ENCODE measurements around the gene FLOT1.
"Not testable (repeated sequence)": the region's sequence is repeated elsewhere in the genome, so short reads cannot be mapped to it uniquely, and the experiment has no call there.

The FLOT1 gene

DNA sequence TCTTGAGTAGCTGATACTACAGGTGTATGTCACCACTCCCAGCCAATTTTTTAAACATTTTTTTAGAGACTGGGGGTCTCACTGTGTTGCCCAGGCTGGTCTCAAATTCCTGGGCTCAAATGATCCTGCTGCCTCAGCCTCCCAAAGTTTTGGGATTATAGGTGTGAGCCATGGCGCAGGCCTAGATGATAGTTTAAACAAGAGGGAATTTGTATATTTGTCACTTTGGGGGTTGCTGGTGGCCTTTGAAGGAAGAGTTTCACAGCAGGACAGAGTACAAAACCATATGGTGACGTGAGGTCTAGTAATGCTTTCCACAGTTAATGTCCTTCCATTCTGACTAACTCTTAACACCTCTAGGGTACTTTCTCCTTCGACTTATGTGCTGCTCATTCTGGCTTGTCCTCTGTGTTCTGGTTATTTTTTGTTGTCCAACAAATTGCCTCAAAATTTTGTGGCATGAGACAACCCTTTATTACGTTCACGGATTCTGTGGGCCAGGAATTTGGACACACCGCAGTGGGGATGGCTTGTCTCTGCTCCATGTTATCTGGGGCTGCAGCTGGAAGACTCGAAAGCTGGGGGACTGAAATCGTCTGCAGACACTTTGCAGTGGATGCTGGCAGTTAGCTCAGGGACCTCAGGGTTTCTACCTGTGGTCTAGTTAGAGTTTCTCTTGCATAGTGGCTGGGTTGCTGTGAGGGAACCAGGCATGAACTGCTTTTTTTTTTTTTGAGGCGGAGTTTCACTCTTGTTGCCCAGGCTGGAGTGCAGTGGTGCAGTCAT lies 24.9 kb upstream of the FLOT1 start:
- peak; percentile 79 for DNase-seq

DNA sequence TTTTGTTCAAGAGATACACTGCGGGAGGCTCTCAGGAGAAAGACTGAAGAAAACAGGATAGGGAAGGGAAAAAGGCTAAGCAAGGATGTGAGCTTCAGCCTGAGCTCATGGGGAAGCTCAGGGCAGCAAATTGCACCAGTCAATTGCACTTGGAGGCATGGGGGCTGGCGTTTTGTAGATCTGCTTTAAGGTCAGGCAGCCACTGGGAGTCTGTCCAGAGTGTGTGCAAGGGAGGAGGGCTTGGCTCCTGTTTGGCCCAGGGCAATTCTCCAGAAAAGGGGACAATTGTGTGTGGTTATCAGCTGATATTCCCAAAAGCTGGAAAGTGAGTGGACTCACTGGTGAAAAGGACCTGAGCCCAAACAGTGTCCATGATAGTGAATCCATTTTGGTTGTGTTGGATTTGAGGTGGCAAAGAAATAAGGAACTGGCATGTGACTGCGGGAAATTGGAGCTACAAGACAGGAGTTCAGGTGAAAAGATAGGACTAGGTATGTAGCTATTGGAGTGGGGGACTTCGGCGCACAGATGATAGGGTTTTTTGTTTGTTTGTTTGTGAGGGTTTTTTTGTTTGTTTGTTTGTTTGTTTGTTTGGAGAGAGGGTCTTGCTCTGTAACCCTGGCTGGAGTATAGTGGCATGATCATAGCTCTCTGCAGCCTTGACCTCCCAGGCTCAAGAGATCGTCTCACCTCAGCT lies 24.1 kb upstream of the FLOT1 start:
- no peak for DNase-seq

DNA sequence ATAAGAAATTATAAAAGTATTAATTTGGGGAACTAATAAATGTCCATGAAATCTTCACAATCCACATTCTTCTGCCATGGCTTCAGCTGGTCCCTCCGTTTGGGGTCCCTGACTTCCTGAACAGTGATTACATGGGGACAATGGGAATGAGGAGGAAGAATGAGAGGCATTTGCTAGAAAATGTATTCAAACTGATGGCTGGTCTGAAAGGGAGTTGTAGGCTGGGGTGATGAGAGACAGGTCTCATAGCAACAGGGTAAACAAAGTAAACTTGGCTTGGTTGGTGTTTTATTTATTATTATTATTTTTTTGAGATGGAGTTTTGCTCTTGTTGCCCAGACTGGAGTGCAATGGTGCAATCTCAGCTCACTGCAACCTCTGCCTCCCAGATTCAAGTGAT lies 23.0 kb upstream of the FLOT1 start:
- not testable (repeated sequence) for DNase-seq

DNA sequence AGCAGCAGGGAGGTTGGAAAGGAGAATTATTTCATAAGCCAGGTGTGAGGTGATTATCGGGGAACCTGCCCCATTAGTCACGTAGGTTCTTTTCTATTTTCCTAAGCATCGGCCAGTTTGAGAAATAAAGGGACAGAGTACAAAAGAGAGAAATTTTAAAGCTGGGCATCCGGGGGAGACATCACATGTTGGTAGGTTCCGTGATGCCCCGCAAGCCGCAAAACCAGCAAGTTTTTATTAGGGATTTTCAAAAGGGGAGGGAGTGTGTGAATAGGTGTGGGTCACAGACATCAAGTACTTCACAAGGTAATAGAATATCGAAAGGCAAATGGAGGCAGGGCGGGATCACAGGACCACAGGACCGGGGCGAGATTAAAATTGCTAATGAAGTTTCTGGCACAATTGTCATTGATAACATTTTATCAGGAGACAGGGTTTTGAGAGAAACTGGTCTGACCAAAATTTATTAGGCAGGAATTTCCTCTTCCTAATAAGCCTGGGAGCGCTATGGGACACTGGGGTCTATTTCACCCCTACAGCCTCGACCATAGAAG lies 22.1 kb upstream of the FLOT1 start:
- DNase-seq = not testable (repeated sequence)

DNA sequence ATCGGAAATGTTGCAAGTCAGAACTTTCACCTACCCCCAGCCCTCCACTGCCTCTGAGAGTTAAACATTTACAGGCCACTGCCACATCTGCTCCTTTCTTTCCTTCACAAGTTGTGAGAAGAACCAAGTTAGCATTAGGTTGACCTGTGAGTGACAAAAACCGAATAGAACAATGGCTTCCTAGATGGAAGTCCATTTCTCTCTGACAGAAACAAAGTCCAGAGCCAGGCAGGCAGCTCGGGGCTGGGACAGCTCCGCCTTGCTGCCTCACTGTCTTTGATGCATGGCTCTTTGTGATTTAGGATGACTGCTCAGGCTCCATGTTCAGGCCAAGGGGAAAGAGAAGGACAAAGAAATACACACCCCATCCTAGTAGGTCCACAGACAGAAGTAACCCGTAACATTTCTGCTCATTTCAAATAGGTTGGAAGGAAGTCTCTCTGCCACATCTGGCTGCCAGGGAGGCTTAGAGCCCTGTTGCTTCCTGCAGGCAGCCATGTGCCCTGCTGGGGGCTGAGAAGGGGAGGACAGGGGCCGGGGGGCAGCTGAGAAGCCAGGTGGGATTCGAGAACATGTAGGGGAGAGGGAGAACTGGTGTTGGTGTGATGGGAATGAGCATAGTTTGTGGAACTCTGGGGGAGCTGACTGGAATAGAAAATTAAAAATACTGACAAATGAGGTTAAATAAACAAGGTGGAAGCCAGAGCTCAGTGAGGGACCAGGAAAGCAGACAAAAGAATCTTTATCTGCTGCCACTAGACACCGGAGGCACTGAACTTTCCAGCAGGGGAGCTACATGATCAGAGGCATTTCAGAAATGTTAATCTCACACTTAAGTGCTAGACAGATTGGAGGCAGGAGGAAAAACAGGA lies 21.4 kb upstream of the FLOT1 start:
- no peak for DNase-seq

DNA sequence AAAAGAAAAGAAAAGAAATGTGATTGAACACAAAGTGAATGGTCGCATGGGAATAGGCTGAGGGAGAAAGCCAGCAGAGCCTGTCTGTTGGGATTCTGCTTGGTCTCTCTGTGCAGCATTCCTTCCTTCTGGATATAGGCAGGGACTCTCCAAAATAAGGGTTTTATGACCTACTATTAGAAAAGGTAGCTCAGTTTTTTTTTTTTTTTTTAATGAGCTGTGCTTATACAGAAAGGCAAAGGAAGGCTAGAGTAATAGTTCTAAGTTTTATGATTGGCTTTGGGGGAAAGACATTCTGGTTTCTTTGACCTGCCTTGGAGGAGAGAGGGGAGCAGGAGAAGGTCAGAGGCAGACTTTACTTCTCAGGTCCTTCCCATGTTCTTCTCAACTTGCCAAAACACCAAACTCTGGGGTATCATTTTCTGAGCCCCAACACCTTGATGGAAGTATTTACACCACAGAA lies 20.7 kb upstream of the FLOT1 start:
- no peak for DNase-seq

DNA sequence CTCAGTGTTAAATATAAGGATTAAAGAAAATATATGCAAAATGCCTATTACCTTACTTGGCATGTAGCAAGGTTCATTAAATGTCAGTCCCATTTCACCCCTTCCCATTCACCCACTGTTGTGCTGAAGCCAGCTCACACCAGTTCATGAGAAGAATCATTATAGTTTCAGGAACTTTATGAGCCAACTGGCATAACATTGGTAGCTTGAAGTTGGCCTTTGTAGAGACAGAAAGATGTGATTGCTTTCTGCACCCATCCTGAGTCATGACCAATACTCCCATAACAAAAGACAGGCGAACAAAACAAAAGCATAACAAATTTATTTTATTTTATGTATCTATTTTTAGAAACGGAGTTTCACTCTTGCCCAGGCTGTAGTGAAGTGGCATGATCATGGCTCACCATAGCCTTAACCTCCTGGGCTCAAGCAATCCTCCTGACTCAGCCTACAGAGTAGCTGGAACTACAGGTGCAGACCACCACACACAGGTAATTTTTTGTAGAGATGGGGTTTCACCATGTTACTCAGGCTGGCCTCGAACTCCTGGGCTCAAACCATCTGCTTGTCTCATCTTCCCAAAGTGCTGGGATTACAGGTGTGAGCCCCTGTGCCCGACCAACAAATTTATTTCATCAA lies 19.4 kb upstream of the FLOT1 start:
- DNase-seq = no peak

DNA sequence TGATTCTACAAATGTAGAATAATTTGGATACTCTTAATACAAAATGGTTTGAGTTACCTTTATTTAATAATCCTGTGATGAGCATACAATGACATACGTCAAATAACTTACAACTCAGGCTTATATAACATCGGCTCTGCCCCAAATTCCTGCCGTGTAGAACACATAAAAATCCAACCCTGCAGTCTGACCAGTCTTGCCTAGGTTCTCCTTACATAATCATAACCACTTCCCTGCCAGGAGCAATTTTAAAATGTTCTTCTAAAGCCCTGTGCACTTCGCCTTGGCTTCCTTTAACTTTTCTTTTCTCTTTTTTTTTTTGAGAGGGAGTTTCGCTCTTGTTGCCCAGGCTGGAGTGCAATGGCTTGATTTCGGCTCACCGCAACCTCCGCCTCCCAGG lies 18.1 kb upstream of the FLOT1 start:
- no peak for DNase-seq

DNA sequence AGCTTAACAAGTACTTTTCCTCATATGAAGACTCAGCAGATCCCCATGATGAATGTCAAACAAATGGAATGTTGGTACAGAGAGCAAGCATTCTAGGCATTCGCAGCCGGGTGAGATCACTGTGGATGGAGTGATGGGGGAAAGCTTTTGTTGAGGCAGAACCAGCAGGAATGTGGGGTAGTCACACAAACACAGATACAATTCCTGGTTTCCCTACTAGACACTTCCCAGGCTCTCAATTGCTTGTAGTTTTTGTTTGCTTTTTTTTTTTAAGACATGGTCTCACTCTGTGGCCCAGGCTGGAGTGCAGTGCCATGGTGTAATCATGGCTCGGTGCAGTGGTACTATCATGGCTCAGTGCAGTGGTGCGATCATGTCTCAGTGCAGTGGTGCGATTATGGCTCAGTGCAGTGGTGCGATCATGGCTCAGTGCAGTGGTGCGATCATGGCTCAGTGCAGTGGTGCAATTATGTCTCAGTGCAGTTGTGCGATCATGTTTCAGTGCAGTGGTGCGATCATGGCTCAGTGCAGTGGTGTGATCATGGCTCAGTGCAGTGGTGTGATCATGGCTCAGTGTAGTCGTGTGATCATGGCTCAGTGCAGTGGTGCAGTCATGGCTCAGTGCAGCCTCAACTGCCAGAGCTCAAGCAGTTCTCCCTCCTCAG lies 17.2 kb upstream of the FLOT1 start:
- DNase-seq = no peak

DNA sequence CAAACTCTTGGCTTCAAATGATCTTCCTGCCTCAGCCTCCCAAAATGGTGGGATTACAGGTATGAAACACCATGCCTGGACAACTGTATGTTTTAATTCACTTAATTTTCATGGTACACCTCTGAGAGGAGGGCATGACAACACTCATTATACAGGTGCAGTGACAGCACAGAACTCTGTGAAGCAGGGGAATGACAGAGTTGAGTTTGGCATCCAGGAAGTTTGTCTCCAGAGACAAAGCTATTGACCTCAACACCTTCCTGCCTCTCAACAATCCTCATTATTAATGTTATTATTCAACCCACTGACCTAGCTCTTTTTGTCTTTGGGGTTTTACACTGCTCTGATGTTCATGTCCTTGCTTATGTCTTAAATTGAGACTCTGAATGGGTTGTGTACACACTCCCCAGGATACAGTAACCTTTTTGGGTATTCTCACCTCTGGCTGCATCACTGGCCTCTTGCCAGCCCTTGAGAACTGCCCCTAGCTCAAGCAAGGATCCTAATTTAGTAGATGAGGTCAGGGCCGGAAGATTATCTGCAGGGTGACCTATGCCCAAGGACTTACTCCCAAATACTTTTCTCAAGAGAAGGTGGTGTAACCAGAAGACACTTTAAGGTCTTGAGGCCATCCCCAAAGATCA lies 14.9 kb upstream of the FLOT1 start:
- DNase-seq = no peak

DNA sequence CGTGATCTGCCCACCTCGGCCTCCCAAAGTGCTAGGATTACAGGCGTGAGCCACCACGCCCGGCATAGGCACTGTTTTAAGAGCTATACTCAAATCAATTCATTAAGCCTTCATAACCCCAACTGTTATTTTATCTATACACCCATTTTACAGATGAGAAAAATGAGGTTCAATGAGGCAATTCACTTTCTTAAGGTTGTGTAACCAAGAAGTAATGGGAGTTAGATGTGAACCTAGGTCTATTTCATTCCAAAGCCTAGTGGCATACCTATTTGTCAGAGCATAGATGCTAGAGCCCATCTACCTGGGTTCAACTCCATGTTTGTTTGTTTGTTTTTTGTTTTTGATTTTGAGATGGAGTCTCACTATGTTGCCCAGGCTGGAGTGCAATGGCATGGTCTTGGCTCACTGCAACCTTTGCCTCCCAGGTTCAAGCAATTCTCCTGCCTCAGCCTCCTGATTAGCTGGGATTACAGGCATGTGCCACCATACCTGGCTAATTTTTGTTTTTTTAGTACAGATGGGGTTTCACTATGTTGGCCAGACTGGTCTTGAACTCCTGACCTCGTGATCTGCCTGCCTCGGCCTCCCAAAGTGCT lies 14.0 kb upstream of the FLOT1 start:
- DNase-seq = not testable (repeated sequence)

DNA sequence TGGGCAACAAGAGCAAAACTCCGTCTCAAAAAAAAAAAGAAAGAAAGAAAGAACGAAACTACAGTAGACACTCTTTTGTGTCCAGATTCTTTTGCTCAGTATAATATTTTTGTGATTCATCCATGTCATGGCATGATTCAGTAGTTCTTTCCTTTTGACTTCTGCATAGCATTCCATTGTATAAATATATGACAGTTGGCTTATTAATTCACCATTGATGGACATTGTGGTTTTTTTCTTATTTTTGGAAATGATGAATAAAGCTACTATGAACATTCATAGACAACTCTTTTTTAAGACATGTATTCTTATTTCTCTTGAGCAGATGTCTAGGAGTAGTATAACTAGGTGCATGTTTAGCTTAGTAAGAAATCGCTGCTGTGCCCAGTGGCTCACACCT lies 12.1 kb upstream of the FLOT1 start:
- no peak for DNase-seq

DNA sequence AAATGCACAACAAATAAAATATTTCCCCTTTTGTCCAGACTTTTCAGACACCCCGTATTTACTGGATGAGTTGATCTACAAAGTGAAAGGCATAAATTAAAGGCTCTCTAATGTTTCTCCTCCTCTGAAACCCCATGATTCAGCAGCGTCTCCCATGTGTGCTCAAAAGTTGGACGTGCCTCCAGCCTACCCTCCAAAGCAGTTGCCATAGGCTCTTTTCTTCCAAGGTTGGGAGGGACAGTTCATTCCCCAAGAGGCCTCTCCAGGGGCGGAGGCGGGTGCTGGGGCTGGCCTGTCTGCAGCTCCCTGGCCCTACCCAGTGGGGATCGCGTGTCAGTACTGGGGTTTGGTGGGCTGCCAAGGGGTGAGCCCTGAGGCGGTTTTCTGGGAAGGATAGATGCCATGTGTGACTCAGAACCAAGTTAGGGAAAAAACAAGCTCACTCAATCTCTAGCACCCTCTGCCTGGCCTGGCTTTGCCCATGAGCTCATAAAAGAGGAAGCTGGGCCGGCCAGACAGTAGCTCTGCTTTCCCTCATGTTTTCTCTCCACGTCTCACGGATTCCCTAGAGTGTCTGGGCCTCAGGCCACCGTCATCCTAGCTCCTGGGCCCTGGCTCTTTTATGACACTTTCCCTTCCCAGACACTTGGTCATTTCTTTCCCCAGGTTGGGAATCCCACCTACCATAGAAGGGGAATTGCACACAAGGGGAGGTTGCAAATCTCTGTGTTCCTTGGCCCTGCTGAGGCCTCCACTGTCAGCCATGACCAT lies 9.9 kb upstream of the FLOT1 start:
- DNase-seq = no peak

DNA sequence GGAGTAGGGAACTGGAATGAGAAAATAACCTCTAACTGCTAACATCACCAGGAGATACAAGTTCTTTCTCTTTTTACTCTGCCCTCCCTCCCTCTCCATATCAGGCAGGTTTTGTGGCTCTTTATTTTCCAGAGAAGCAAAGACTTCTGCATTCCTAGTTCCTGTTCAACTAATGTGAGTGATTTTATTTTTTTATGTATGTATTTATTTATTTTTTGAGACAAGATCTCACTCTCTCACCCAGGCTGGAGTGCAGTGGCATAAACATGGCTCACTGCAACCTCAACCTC lies 7.8 kb upstream of the FLOT1 start:
- no peak for DNase-seq

DNA sequence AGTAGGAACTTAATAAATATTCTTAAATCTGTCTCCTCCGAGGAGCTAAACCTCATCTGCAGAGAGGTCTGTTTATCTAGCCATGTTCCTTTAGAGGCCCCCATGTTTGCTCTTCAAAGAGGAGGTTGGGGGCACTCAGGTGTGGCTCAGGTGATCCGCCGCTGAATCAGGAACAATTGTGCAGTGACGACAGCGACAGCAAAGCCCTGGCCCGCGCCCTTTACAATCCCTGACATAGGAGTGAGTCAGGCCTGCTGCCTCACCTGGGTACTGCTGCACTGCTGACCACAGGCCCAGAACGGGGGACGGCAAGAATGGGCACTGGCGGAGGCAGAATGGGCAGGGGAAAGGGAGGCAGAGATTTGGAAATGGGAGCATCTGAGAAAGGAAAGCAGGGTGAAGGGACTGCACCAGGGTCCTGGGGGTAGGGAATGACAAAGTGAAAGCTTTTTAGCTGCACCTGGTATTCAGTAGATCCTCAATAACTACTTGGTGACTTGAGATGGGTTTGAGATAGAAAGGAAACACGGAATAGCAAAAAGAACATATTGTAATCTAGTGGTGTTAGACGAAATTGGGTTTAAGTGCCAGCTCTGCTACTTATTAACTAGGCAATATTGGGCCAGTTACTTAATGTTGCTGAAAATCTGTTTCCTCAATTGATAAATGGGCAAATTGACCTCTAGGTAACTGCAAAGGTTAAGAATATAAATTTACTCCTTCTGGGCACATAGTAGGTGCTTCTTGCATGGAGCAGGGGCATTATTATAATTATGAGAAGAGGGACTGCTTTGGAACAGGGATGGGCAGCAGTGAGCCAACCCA lies 7.3 kb upstream of the FLOT1 start:
- DNase-seq = no peak

DNA sequence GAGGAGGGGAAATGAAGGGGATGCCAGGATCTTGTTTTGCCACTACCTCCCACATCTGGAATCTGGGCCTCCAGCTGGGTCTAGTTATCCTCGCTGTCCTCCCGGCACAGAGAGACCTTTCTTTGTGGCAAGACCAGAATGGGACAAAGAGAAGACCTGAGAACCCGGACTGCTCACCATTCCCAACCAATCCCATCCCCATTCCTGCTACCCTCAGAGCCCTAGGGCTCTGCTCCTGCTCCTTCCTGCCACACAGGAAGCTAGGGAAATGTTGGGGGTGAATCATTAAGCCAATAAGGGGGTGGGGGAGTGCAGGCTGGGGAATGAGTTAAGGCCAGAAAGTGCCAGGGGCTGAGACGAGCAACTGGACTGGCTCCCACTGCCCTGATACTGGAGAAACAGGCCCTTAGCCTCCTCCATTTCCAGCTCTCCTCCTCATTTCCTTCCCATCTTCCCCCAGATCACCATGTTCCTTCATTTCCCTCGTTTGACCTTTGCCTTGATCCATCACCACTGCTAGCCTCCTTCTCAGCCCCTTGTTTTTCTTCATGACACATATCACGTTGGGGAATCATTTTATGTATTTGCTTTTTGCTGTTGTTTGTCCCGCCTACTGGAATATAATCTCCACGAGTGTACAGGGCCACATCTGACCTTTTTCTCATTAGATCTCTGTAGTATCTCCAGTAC lies 6.5 kb upstream of the FLOT1 start:
- DNase-seq = no peak

DNA sequence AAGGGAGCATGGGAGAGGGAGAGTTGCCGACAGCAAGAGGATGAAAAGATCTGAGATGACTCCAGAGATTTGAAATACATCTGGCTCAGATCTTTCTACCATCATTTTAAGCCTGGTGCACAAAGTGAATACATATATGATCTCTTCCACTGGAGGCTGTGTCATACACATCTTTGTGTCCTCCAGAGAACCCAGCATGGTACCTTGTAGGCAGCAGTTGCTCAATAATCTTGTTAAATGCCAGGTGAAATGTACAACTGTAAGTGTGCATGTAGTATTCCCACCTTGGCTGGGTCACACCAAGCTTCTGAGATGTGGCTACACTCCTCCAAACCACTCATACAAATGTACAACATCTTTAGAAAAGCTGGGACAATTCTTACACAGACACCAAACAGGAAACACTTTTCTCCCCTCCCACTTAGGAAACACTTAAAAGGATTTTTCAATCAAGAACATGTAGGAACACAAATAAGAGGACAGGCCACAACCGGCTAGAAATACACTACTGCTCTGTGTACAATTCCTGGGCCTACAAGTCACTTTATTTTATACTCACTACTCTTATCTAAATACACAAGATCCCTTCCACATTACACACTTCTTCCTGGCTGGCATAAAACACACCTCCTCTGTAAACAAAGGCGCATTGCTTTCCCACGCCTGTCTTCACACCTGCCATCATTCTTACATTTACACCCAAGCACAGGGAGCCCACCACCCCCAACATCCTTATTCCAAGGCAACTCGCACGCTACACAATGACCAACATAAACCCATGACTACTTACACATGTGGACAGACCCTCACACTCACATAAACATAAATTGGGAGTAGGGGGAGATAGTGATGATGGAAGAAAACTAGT lies 5.6 kb upstream of the FLOT1 start:
- no peak for DNase-seq

DNA sequence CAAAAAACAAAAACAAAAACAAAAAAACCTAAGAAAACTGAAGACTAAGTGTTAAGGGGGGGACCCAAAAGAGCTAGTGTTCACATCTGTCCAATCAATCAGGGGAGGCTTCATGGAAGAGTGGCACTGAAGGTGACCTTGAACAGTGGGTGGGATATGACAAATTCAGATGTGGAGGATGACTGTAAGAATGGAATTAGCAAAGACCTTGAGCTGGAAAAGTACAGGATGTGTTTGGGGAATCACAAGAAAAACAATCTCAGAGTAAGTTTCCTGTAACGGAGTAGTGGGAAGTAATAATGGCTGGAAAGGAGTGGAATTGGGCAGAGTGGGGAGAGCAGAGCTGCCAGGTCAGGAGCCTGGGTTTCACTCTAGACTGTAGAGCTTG lies 4.8 kb upstream of the FLOT1 start:
- no peak for DNase-seq

All from activated CD8-positive, alpha-beta memory T cell treated with anti-CD3 and anti-CD28 coated beads for 24 hours (primary cell).